Uterus (tissue), 2 donors: ENCODE measurements around the gene TMEM89.

Experiments
- POLR2A ChIP-seq, 2 donors: fragments of 450-650 bp; IDR thresholded peaks; one replicate each; pipeline ENCODE4 v1.6.1; 2016; ENCODE audit warnings: antibody characterized with exemption in 2 of 2, mild to moderate bottlenecking in 1 of 2, moderate library complexity in 1 of 2
- TF ChIP-seq, protein P1 (sequence below), 4 experiments: fragments of 200-600 bp in 2 of 4; fragments of 450-650 bp in 2 of 4; sonication (generic) in 2 of 4; IDR thresholded peaks; one replicate each; pipeline ENCODE4 v1.5.1; 2016 to 2019; ENCODE audit warnings: antibody characterized with exemption in 4 of 4, mild to moderate bottlenecking in 2 of 4, moderate library complexity in 1 of 4

DNA sequence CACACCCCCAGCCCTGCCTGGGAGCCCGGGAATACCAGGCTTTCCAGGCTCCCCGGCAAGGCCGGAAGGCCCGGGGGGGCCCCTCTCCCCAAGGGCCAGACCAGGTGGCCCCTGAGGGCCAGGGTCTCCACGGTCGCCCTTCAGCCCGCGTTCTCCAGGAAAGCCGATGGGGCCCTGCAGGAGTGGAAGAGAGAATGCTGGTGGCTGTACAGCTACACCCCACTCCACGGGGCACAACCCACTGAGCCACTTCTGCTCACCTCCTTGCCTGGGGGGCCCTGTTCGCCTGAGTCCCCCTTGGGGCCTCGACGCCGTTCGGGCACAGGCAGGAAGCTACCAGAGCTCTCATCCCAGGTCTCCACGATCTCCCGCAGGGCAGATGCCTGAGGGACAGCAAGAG, 46.2 kb downstream of the TMEM89 start:
- no peak for TF ChIP-seq POLR2A (IDR thresholded peaks at IDR 0.05)
- TF ChIP-seq, protein P1, sequence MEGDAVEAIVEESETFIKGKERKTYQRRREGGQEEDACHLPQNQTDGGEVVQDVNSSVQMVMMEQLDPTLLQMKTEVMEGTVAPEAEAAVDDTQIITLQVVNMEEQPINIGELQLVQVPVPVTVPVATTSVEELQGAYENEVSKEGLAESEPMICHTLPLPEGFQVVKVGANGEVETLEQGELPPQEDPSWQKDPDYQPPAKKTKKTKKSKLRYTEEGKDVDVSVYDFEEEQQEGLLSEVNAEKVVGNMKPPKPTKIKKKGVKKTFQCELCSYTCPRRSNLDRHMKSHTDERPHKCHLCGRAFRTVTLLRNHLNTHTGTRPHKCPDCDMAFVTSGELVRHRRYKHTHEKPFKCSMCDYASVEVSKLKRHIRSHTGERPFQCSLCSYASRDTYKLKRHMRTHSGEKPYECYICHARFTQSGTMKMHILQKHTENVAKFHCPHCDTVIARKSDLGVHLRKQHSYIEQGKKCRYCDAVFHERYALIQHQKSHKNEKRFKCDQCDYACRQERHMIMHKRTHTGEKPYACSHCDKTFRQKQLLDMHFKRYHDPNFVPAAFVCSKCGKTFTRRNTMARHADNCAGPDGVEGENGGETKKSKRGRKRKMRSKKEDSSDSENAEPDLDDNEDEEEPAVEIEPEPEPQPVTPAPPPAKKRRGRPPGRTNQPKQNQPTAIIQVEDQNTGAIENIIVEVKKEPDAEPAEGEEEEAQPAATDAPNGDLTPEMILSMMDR (IDR thresholded peaks at IDR 0.05) = no peak
